Activated gamma-delta T cell treated with anti-CD3 and anti-CD28 coated beads, Interleukin-2, amount 50 U/mL, for 16 hours (primary cell): Measurements from ENCODE around the gene NEUROG2.
"Not testable (repeated sequence)": the region's sequence is repeated elsewhere in the genome, so short reads cannot be mapped to it uniquely, and the experiment has no call there.

Source experiments
- DNase-seq: peaks from one replicate; pipeline ENCODE4 v3.0.0-alpha.2; 2020; ENCODE audit warnings: low read depth

The NEUROG2 gene

DNA sequence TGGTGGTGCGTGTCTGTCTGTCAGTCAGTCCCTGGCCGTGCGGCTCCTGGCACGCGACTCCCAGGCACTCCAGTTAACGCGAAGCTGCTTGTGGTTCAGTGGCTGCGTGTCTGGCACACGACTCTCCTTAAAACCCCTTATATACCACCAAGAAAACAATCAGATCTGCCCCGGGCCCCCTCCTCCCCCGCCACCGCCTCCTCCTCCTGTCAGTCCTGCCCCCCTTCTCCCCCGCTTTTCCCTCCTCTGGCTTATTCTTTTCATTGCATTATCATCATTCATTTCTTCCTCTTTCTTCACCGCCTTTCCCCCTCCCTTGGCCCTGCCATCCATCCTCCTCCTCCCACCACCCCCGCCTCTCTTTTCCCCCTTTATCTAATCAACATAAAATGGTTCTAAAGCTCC lies at the start of gene NEUROG2:
Gene NEUROG2 (minus strand): TSS at position 115 of the 405 bp plus-strand sequence. CDS start 705 bp downstream, outside the sequence.
- no peak for DNase-seq

- no peak for DNase-seq
These were observed 48.8 kb upstream of the NEUROG2 start for GRCh38 chr4:112564706-112565270.

DNA sequence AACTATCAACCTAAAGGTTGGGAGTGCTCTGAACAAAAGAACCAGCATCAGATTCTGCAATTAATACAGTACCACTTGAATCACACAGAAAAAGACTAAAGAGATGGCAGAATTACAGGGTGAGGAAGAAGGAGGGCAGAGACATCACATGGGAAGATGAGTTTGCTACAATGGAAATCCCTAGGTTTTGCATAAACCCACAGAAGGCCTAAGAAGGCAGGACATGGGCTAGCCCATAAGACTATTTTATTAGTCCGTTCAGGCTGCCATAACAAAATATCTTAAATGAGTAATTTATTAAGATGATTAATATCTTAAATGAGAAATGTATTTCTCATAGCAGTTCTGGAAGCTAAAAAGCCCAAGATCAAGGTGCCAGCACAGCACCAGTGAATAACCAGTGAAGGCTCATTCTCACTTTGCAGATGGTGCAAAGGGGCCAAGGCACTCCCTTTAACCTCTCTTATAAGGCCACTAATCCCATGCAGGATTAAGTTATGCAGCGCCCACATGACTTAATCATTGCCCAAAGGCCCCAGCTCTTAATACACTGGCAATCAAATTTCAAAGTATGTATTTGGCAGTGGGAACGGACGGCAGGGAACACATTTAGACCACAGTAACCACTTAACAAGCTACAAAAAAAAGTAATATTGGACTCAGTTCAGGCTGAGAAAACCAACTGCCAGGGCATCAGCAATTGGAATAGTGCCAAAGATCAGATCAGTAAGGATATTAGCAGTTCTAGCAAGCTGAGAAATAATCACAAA lies 47.6 kb upstream of the NEUROG2 start:
- no peak for DNase-seq

DNA sequence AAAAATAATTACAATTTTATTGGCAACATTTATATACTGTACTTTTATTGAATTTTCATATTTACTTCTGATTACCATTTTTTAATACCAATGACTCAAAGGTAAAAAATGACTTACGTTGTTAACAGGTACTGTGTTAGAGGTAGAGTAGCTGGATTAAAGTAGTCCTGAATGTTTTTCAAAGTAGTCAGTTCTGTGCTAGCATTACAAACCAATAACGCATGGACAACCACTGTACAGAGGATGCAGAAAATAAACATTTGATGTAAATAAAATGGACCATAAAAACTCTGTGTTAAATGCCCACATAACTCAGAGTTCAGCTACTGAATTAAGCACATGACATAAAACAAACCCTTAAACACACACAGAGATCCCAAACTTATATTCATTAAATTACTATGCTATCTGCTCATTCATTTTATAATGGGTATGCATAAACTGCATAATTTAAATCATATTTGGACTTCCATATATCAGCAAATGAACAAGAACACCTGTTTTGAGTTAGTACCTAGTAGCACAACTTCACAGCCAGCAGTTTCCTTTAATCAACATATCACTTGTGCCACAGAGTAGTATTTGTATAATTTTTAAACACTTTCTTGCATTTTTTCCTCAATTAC lies 46.4 kb upstream of the NEUROG2 start:
- no peak for DNase-seq

- no peak for DNase-seq
These were observed 44.1 kb upstream of the NEUROG2 start for GRCh38 chr4:112560084-112560483.

DNA sequence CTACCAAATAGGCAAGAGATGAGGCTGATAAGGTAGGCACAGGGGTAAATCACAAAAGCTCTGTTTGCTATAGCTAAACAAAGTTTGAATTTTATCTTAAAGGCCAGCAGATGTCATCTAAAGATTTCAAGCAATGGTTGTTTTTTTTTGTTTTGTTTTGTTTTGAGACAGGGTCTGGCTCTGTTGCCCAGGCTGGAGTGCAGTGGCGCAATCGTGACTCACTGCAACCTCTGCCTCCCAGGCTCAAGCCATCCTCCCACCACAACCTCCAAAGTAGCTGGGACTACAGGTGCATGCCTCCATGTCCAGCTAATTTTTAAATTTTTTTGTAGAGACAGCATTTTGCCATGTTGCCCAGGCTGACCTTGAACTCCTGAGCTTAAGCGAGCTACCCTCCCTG lies 43.1 kb upstream of the NEUROG2 start:
- DNase-seq, result no peak

GRCh38 chr4:112557676-112558411 lies 41.9 kb upstream of the NEUROG2 start:
- DNase-seq, result no peak

GRCh38 chr4:112554271-112554670 lies 38.3 kb upstream of the NEUROG2 start:
- not testable (repeated sequence) for DNase-seq

- DNase-seq, result no peak
These were observed 36.7 kb upstream of the NEUROG2 start for GRCh38 chr4:112552668-112553067.

GRCh38 chr4:112550728-112551127 lies 34.7 kb upstream of the NEUROG2 start:
- no peak for DNase-seq

DNA sequence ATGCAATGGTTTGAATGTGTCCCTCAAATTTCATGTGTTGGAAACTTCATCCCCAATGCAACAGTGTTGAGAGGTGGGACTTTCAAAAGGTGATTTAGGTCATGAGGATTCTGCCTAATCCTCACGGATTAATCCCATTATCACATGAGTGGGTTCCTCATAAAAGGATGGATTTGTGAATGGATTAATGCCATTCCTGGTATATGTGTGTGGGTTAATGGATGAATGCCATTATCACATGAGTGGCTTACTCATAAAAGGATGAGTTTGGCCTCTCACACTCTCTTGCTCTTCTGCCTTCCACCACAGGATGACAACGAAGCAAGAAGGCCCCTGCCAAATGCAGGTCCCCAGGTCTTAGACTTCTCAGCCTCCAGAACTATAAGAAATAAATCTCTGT lies 30.5 kb upstream of the NEUROG2 start:
- no peak for DNase-seq

DNA sequence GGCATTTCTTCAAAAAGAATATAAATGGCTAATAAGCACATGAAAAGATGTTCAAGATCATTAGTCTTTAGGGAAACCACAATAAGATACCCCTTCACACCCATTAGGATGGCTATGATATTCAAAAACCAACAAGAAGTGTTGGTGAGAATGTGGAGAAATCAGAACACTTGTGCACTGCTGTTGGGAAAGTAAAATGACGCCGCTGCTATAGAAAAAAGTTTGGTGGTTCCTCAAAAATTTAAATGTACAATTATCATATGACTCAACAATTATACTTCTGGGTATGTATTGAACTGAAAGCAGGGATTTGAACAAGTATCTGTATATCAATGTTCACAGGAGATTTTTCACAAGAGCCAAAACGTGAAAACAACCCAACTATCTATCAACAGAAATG lies 29.4 kb upstream of the NEUROG2 start:
- no peak for DNase-seq

DNA sequence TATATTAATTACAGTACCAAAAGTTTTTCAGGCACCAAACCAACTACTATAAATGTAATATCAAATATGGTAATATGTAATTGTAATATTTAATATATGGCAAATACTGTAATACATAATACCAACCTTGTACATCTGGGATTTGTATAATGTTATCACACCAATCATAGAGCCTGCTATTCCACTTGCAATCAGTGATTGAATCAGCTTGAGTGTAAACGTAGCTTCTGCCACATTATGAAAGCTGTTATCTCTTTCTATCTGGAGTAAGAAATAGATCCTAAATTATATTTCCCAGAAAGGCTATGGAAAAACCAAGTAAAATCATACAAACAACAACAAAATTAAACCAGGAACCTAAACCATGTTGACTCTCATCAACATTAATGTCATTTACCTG lies 24.7 kb upstream of the NEUROG2 start:
- no peak for DNase-seq

GRCh38 chr4:112536123-112536522 lies 20.1 kb upstream of the NEUROG2 start:
- DNase-seq, result no peak

DNA sequence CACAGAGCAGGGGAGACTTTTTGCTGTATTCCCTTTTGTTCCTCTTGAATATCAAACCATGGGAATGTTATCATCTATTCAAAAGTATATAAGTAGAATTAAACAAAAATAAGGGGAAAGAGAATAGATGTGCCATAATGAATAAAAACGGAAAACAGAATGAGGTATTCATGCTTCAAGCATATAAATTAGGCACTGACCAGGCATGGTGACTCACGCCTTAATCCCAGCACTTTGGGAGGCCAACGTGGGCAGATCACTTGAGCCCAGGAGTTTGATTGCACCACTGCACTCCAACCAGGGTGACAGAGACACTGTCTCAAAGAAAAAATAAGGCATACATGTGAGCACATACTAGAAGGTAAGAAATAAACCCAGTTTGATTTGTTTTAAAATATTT lies 16.3 kb upstream of the NEUROG2 start:
- DNase-seq, result no peak

DNA sequence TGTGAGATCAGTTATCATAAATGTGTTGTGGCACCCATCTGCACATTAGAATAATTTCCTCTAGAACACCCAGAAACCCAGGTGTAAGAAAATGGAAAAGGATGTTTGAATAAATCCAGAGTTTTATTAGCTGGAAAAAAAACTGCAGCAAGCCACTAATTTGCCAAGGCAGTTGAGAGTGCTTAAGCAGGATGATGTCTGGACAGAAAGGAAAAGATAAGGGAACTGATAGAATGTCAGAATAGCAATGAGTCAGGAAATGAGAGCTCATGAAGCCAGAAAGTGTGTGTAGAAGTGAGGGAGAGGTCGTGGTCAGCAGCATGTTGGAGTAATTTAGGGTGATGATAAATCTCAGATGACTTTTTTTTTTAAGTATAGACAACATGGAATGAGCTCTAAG lies 15.2 kb upstream of the NEUROG2 start:
- no peak for DNase-seq

DNA sequence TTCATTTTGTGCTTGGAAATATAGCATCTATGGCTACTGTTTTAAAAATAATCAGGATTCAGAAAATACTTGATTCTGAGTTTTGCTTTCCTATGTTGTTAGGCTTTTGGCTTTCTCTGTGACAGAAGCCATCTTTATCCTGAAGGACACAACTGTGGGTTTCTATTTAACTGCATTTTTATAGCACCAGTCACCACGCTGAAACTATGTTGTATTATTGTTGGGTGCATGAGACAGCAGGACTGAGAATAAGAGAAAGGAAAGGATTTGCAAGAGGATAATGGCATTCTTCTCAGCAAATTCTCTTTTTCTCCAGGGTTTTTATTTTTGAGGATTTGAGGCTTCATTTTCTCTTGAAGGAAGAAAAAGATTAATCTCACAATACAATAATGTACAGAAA lies 10.1 kb upstream of the NEUROG2 start:
- no peak for DNase-seq

GRCh38 chr4:112523764-112524505 lies 8.0 kb upstream of the NEUROG2 start:
- DNase-seq, result peak; percentile 56

GRCh38 chr4:112523008-112523721 lies 7.2 kb upstream of the NEUROG2 start:
- DNase-seq, result no peak

DNA sequence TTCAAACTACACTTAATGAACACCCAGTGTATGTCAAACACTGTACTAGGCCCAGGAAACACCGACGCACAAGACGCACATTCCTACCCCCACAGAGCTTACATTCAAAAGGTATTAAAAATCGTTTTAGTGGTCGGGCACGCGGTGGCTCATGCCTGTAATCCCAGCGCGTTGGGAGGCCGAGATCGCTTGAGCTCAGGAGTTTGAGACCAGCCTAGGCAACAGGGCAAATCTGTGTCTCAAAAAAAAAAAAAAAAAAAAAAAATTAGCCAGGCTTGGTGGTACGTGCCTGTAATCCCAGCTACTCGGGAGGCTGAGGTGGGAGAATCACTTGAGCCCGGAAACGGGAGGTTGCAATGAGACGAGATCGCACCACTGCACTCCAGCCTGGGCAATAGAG lies 6.5 kb upstream of the NEUROG2 start:
- DNase-seq, result not testable (repeated sequence)
